Stimulated activated CD8-positive, alpha-beta memory T cell treated with anti-CD3 and anti-CD28 coated beads, Interleukin-4, amount 100 ng/mL, for 48 hours (primary cell): ENCODE measurements around the gene HMG20B.
"Not testable (repeated sequence)": the region's sequence is repeated elsewhere in the genome, so short reads cannot be mapped to it uniquely, and the experiment has no call there.

Source experiments
- DNase-seq: peaks from one replicate; pipeline ENCODE4 v3.0.0-alpha.2; 2020

Gene HMG20B

GRCh38 chr19:3556978-3557460, 15.7 kb upstream of the HMG20B start:
- DNase-seq, result peak; percentile 75

- peak; percentile 97 for DNase-seq
These were observed 15.1 kb upstream of the HMG20B start, which contains the start of gene MFSD12 for GRCh38 chr19:3557461-3558248. TSS of gene MFSD12 (minus strand) at chr19:3557586. CDS start at chr19:3557403, 183 bp downstream.

DNA sequence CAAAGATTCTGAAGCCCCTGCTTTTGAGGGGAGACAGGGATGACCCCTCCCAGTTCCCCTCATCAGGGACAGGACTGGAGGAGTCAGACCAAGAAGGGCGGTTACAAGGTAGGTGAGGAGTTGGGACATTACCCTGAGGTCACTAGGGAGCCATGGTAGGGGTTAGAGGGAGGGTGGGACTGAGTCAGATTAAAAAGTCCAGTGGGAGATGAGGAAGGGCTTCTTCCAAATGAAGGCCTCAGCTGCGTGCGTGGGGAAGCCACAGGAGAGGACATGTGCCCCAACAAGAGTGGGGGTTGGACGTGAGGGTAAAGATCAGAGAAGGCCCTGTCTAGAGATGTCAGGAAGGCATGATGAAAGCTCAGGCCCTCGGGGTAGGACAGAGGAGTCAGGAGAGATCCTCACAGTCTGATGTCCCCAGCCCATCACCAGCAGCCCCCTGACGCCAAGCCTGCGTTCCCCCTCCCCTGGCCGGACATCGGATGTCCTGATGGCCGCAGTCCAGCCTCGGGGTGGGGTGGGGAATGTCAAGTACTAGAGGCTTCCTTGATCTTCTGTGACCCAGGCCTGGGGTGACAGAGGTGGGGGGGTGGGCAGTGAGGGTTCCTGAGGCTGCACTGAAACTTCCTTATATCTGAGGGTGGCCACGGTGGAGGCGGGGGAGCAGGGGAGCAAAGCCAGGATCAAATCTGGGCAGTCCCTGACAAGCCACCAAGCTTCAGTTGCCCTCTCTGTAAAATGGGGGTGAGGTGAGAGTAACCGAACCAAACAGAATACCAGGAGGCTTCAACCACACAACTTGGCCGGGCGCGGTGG, 8.8 kb upstream of the HMG20B start:
- no peak for DNase-seq

DNA sequence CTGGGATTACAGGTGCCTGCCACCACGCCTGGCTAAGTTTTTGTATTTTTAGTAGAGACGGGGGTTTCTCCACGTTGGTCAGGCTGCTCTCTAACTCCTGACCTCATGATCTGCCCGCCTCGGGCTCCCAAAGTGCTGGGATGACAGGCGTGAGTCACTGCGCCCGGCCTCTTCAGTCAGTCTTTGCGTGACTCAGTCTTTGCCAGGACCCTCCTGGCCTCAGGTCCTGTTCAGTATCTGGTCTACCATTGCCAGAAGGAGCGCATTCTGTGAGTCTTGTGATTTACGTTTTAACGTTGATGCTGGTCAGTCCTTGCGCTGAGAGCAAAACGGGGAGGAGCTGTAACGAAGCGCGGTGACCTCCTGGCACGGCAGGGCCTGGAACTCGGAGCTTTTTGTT, 7.6 kb upstream of the HMG20B start:
- no peak for DNase-seq

- not testable (repeated sequence) for DNase-seq
These were observed 2.7 kb upstream of the HMG20B start for GRCh38 chr19:3570042-3570441.

DNA sequence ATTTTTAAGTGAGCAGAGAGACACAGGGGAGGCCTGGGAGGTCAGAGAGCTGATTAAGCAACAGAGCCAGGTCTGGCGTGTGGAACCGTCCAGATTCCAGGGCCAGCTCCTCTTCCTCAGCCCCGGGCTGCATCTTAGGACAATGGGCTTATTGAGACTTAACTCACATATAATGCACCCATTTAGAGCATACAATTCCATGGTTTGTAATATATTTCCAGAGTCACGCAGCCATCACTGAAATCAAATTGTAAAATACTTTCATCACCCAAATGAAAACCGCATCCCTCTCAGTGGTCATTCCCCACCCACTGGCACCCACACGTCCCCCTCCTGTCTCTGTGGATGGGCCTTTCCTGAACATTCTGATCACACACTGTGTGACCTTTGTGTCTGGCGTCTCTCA, 2.1 kb upstream of the HMG20B start:
- no peak for DNase-seq

DNA sequence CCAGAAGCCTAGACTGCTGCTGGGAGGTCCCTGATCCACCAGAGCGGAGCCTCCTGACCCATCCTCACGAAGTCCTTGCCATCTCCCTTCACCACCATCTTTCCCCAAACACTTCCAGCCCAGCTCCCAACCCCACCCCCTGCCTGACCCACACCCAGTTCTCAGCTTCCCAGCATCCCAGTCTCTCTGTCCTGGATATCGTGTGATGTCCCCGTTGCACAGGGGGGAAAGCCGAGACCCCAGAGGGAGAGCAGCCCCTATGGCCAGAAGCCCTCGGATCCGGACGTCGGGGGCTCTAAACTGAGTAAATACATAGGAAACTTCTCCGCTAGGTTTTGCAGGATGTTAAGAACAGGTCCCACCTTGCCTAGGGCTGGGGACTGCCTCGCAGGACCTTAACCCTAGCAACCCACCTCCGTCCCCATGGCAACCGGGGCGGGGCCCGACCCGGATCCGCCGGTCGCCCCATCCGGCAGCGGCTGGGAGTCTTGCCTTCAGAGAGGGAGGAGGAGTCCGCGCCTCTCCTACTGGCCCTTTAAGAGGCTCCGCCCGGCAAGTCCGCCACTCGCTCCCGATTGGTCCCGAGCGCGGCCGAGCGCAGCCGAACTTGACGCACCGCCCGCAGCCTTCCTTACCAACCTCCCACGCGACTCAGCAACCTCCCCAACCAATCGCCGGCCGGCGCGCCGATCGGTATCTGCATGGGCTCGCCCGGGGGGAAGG, 451 bp upstream of the HMG20B start:
- DNase-seq, result peak; percentile 99

DNA sequence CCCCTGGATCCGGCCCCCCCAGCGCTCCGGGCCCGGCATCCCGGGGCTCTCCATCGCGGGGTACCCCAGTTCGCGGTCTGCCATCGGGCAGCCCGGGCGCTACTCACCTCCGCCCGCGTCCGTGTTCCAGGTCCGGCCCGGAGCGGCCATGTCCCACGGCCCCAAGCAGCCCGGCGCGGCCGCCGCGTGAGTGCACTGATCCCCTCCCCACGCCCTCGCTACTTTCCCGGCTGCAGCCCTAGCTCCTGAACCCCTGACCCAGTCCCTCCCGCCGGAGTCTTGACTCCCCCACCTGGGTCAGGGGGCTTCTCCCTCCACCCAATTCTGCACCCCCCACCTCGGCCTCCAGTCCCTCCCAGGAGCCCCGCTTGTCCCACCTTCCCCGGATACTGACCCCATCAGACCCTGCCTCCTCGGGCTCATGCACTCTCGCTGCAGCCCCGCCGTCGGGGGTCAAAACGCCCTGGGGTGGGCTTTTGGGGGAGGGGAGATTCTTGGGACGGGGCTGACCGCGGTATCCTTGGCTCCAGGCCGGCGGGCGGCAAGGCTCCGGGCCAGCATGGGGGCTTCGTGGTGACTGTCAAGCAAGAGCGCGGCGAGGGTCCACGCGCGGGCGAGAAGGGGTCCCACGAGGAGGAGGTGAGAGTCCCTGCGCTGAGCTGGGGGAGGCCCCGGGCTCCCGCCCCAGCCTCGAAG, 566 bp downstream of the HMG20B start:
- DNase-seq, result peak; percentile 51

DNA sequence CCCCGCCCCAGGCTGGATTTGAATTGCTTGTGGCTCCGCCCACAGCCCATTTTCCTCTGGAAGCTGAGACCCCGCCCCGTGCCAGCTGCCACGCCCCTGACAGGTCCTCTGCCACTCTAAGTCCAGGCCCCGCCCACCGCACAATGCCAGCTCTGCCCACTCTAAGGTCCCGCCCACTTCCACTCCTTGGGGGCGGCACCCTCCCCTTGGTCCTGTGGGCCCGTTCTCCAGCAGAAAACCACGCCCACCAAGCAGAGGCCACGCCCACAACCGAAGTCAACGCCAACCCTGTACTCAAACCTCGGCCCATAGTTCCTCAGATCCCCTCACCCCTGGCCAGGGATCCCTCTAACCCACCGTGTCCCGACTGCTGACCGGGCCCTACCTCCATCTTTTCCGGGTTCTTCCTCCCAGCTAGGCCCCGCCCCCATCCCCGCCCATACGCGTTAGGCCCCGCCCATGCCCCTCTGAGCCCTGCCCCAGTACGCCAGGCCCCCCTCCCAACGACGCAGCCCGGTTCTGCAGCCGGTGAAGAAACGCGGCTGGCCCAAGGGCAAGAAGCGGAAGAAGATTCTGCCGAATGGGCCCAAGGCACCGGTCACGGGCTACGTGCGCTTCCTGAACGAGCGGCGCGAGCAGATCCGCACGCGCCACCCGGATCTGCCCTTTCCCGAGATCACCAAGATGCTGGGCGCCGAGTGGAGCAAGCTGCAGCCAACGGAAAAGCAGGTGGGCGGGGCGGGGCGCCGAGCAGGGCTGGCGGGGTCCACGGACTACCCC, 1.3 kb downstream of the HMG20B start:
- peak; percentile 99 for DNase-seq

- peak; percentile 42 for DNase-seq
These were observed 2.6 kb downstream of the HMG20B start for GRCh38 chr19:3575260-3575741.

DNA sequence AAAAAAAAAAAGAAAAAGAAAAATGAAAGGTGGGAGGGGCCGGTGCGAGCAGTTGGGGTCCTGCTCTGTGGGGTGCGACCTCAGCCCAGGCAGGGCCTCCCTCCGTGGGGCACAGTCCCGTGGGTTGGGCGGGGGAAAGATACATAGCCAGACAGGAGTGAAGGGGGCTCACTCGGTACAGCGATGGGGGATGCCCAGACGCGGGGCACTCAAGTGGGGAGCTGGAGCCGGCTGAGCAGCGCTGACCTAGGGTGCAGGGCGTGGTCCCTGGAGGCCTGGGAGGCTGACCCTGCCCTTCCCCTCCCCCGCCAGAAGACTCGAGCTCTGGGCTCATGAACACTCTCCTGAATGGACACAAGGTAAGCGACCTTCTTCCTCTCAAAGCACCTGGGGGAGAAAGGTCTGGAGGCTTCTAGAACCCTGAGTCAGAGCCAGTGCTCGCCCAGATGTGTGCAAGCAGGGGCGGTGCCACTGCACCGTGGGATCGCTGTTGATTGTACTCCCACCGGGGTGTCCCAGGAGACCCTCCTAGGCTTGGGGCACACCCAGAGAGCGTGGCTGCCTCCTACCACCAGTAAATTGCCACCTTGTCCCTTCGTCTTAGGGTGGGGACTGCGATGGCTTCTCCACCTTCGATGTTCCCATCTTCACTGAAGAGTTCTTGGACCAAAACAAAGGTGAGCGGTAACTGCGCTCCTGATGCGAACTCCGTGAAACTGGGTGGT, 3.4 kb downstream of the HMG20B start:
- no peak for DNase-seq

GRCh38 chr19:3576696-3577443, 4.1 kb downstream of the HMG20B start:
- DNase-seq, result no peak

DNA sequence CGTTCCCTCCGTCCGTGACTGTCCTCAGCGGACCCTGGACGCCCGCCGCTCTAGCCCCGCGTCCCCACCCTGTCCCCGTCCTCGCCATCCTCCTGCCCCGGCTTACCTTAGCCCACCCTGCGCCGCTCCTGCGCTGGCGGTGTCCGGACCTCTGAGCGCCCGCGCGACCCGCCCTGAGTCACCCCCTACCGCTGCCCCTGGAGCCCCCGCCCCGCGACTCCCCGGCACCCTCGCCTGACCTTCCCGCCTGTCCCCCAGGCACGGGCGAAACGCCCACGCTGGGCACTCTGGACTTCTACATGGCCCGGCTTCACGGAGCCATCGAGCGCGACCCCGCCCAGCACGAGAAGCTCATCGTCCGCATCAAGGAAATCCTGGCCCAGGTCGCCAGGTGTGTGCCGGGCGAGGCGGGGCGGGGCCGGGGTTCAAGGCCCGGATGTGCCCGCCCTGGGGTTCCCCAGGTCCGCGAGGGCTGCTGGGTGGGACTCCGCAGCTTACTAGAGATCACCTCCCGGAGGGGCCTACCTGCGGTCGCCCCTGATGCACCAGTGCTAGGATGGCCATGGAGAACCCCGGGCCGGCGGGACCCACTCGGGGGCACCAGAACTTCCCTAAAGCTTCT, 5.1 kb downstream of the HMG20B start:
- DNase-seq, result no peak

DNA sequence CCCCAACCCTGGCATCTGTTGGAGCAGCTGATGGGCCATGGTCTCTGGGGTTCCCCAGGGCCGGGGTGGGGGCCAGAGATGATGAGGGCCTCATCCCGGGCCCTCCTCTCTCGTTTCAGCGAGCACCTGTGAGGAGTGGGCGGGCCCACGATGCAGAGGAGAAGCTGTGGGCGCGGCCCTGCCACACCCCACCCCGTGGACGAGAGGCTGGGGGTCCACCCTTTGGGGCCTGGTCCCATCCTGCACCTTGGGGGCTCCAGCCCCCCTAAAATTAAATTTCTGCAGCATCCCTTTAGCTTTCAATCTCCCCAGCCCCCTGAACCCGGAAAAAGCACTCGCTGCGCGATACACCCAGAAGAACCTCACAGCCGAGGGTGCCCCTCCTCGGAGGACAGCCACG, 5.6 kb downstream of the HMG20B start:
- DNase-seq, result no peak

- DNase-seq, result no peak
These were observed 7.6 kb downstream of the HMG20B start for GRCh38 chr19:3580156-3580934.

DNA sequence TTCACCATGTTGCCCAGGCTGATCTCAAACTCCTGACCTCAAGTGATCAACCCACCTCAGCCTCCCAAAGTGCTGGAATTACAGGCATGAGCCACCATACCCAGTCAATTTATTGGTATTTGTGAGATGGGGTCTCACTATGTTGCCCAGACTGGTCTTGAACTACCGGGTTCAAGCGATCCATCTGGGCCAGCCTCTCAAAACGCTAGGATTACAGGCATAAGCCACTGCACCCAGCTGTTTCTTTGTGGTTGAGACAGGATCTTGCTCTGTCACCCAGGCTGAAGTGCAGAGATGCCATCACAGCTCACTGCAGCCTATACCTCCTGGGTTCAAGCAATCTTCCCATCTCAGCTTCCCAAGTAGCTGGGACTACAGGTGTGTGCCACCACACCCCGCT, 9.0 kb downstream of the HMG20B start:
- DNase-seq, result not testable (repeated sequence)

- DNase-seq, result not testable (repeated sequence)
These were observed 11.5 kb downstream of the HMG20B start for GRCh38 chr19:3584036-3584802.
